MM.1S (cell line): Measurements from ENCODE around the gene MALRD1.

ENCODE experiments used
- CTCF ChIP-seq: fragments of 300-600 bp; sonication (generic); IDR thresholded peaks from 2 replicates; pipeline ENCODE4 v1.5.1; 2016; ENCODE audit warnings: antibody characterized with exemption, low read length, mixed read lengths
- EZH2phosphoT487 ChIP-seq: fragments of 300-600 bp; sonication (generic); IDR thresholded peaks from 2 replicates; pipeline ENCODE4 v1.6.1; 2018; ENCODE audit warnings: antibody characterized with exemption, low read length

GRCh38 chr10:19058046-19058445, 9.4 kb downstream of the MALRD1 start:
- TF ChIP-seq CTCF (no peak), EZH2phosphoT487 (no peak)
